Measurements from ENCODE around the gene SF3B2. TPM values are rescaled to one million over a fixed set of nuclear protein-coding genes. Genes with fewer than 3 reads are reported as not detected.

Gene SF3B2
- total and polyA plus RNA-seq, 2 donors (not counting 3 experiments of a cell fraction or from before 2014, with no cell fraction given), result 99.4 to 196 TPM

GRCh38 chr11:66059966-66060680, 8.0 kb downstream of the SF3B2 start:
- no peak for TF ChIP-seq GATA2 (IDR thresholded peaks at IDR 0.05; ENCODE audit: insufficient read depth, insufficient read length, low read depth, low read length)
- no peak for TF ChIP-seq JUN (IDR thresholded peaks at IDR 0.05; ENCODE audit: borderline replicate concordance, insufficient read depth, insufficient read length, low read depth)
- no peak for TF ChIP-seq FOS (IDR thresholded peaks at IDR 0.05; ENCODE audit: borderline replicate concordance, insufficient read depth, low read length)
- TF ChIP-seq POLR2A (IDR thresholded peaks at IDR 0.05; ENCODE audit: low read depth, low read length), result no peak
- no peak for TF ChIP-seq POLR2AphosphoS5 (IDR thresholded peaks at IDR 0.05; ENCODE audit: insufficient read depth, low read depth, low read length)
- TF ChIP-seq MAX (IDR thresholded peaks at IDR 0.05; ENCODE audit: insufficient read depth, insufficient read length), result no peak
- TF ChIP-seq CTCF (IDR thresholded peaks at IDR 0.05; ENCODE audit: extremely low read depth in 1 of 2, insufficient read depth in 1 of 2, low read depth in 1 of 2, low read length in 2 of 2), result no peak
- TF ChIP-seq EZH2 (IDR thresholded peaks at IDR 0.05; ENCODE audit: borderline replicate concordance, low read depth, low read length, severe bottlenecking), result no peak
- TF ChIP-seq MYC (IDR thresholded peaks at IDR 0.05; ENCODE audit: low read depth, low read length), result no peak
- Histone ChIP-seq H3K4me3 (replicated peaks in 1 of 3; ENCODE audit: insufficient read depth in 1 of 3, low read depth in 1 of 3, low read length in 3 of 3) (no peak overlapping the region), H3K4me1 (ENCODE audit: control insufficient read depth, extremely low read depth, insufficient read depth, low read length) (no peaks in the 10 kb centered on the region), H3K4me2 (ENCODE audit: insufficient read depth, low read length) (no peak overlapping the region), H3K9ac (replicated peaks; ENCODE audit: extremely low read depth, insufficient read depth, low read length) (no peak overlapping the region), H3K9me1 (replicated peaks; ENCODE audit: control insufficient read depth, extremely low read depth, insufficient read depth, low read length) (no peaks in the 10 kb centered on the region), H3K79me2 (ENCODE audit: control insufficient read depth, insufficient read depth, low read length) (peaks cover 13% of the 10 kb centered on the region), H3K27me3 (ENCODE audit: control insufficient read depth in 2 of 2, insufficient read depth in 2 of 2, low read length in 2 of 2) (no peaks in the 10 kb centered on the region), H2AFZ (ENCODE audit: low read depth, low read length) (no peak overlapping the region), H3K9me3 (replicated peaks; ENCODE audit: control insufficient read depth, insufficient read depth, low read length) (no peaks in the 10 kb centered on the region), H3K36me3 (ENCODE audit: control insufficient read depth in 2 of 2, extremely low read depth in 1 of 2, insufficient read depth in 2 of 2, low read length in 2 of 2) (peaks cover 55 to 64% of the 10 kb centered on the region in 2 experiments), H3K27ac (ENCODE audit: insufficient read depth, low read depth, low read length) (no peak overlapping the region), H4K20me1 (replicated peaks; ENCODE audit: control insufficient read depth, extremely low read depth, insufficient read depth, low read length) (no peaks in the 10 kb centered on the region)
- no TSS peak for BruUV-seq (replicated peaks)
- ChIA-PET POLR2A (no interaction called here), CTCF (interaction anchor here (0.7 kb wide), 1 partner anchor 8 kb away, joined by 3 read pairs; no protein-coding TSS in a partner anchor)
- intact Hi-C loops (cut with micrococcal nuclease), result no loop called here
- FAIRE-seq, result no peak
- DNase-seq (ENCODE audit: low read depth, low spot score), result no peak
- dilution Hi-C loops (cut with MboI; ENCODE audit: extremely low pct_ligation_motif_present, low sequenced_read_pairs), result no loop called here

All from endothelial cell of umbilical vein (primary cell).